Fibroblast of skin of back (primary cell): Measurements from ENCODE around the gene USP51. TPM values are rescaled to one million over a fixed set of nuclear protein-coding genes. Genes with fewer than 3 reads are reported as not detected.
"Not testable (repeated sequence)": the region's sequence is repeated elsewhere in the genome, so short reads cannot be mapped to it uniquely, and the experiment has no call there.

Experiments used
- DNase-seq: peaks from one replicate; pipeline ENCODE4 v3.0.0-alpha.2; 2013
- polyA plus RNA-seq, 2 experiments: library from polyadenylated mRNA; unstranded; fragments of 120-200 nt; gene quantifications; one replicate each; pipeline ENCODE4 v1.2.1, GENCODE V29; 2013; ENCODE audit not compliant: insufficient read length in 2 of 2

Gene USP51
- 0.32 TPM for polyA plus RNA-seq (2013, experiment 1 of 2; ENCODE audit: insufficient read length)
- polyA plus RNA-seq (2013, experiment 2 of 2; ENCODE audit: insufficient read length), result 0.41 TPM

GRCh38 chrX:55489314-55490009 is at the start of gene USP51:
Gene USP51, minus strand, starts transcription at chrX:55489848. Its CDS starts 909 bp downstream, at chrX:55488939.
- DNase-seq, result no peak

- DNase-seq, result no peak
Measured at GRCh38 chrX:55524487-55524886, 34.8 kb upstream of the USP51 start.

- no peak for DNase-seq
Measured at GRCh38 chrX:55523356-55523755, 33.7 kb upstream of the USP51 start.

- DNase-seq, result no peak
Measured at GRCh38 chrX:55522596-55523276, 33.1 kb upstream of the USP51 start.

- no peak for DNase-seq
Measured at GRCh38 chrX:55521687-55522086, 32.0 kb upstream of the USP51 start.

GRCh38 chrX:55516794-55517481 is 27.3 kb upstream of the USP51 start:
- not testable (repeated sequence) for DNase-seq

- DNase-seq, result not testable (repeated sequence)
Measured at GRCh38 chrX:55513045-55513737, 23.5 kb upstream of the USP51 start.

GRCh38 chrX:55508410-55509152 is 18.9 kb upstream of the USP51 start:
- not testable (repeated sequence) for DNase-seq

GRCh38 chrX:55507699-55508098 is 18.1 kb upstream of the USP51 start:
- DNase-seq, result not testable (repeated sequence)

GRCh38 chrX:55507010-55507409 is 17.4 kb upstream of the USP51 start:
- DNase-seq, result not testable (repeated sequence)

- no peak for DNase-seq
Measured at GRCh38 chrX:55490974-55491373, 1.3 kb upstream of the USP51 start.

- DNase-seq, result no peak
Measured at GRCh38 chrX:55490121-55490520, 473 bp upstream of the USP51 start.

- peak; percentile 55 for DNase-seq
Measured at GRCh38 chrX:55488593-55489313, 895 bp downstream of the USP51 start.

GRCh38 chrX:55488006-55488592 is 1.5 kb downstream of the USP51 start:
- DNase-seq, result no peak

GRCh38 chrX:55487143-55487542 is 2.5 kb downstream of the USP51 start:
- no peak for DNase-seq

- DNase-seq, result peak; percentile 30
Measured at GRCh38 chrX:55486736-55487135, 2.9 kb downstream of the USP51 start.

GRCh38 chrX:55484948-55485347 is 4.7 kb downstream of the USP51 start:
- no peak for DNase-seq

- DNase-seq, result no peak
Measured at GRCh38 chrX:55480390-55481062, 9.1 kb downstream of the USP51 start.

- not testable (repeated sequence) for DNase-seq
Measured at GRCh38 chrX:55479956-55480355, 9.7 kb downstream of the USP51 start.

- not testable (repeated sequence) for DNase-seq
Measured at GRCh38 chrX:55465791-55466190, 23.9 kb downstream of the USP51 start.
